Prostate gland (tissue), 2 donors: Measurements from ENCODE around the gene IGSF8.

Experiments
- POLR2A ChIP-seq: fragments of 450-650 bp; IDR thresholded peaks from one replicate; pipeline ENCODE4 v1.6.1; 2016; ENCODE audit warnings: antibody characterized with exemption, mild to moderate bottlenecking
- TF ChIP-seq, protein P1 (sequence below), 4 experiments: fragments of 200-600 bp in 2 of 4; fragments of 450-650 bp in 2 of 4; sonication (generic) in 2 of 4; IDR thresholded peaks; 1 replicate in 3 of 4; 2 replicates in 1 of 4; pipeline ENCODE4 v1.5.1; 2016 to 2019; ENCODE audit warnings: antibody characterized with exemption in 4 of 4, mild to moderate bottlenecking in 2 of 4, moderate library complexity in 2 of 4

DNA sequence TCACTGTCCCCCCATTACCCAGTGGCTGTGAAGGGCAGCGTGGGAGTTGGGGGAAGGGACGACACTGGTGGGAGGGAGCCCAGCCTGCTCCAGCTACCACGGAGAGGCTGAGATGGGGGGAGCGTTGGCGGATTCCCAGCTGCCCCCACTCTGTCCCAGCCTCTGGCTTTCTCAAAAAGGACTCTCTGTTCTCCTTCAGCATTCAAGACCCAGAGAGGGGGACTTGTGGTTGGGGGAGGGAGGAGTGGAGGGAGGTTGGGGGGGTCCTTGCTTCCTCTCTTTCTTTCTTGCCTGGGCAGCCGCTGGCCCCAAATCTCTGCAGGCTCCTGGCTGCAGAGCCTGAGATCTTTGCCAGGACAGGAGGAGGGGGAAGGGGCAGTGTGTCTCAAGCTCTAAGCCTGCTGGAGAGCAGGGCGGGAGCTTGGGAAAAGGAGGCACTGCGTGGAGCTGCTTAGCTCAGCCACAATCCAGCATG, 19.3 kb upstream of the IGSF8 start:
- TF ChIP-seq, protein P1, sequence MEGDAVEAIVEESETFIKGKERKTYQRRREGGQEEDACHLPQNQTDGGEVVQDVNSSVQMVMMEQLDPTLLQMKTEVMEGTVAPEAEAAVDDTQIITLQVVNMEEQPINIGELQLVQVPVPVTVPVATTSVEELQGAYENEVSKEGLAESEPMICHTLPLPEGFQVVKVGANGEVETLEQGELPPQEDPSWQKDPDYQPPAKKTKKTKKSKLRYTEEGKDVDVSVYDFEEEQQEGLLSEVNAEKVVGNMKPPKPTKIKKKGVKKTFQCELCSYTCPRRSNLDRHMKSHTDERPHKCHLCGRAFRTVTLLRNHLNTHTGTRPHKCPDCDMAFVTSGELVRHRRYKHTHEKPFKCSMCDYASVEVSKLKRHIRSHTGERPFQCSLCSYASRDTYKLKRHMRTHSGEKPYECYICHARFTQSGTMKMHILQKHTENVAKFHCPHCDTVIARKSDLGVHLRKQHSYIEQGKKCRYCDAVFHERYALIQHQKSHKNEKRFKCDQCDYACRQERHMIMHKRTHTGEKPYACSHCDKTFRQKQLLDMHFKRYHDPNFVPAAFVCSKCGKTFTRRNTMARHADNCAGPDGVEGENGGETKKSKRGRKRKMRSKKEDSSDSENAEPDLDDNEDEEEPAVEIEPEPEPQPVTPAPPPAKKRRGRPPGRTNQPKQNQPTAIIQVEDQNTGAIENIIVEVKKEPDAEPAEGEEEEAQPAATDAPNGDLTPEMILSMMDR (IDR thresholded peaks at IDR 0.05) = no peak
- no peak for TF ChIP-seq POLR2A
